HG03159 (cell line): ENCODE results near the gene CDC42EP1.

Experiments
- ATAC-seq: cut with Tn5 transposase; IDR thresholded peaks from one replicate; pipeline ENCODE4 v1.9.1; 2021; ENCODE audit warnings: mild to moderate bottlenecking, moderate library complexity; ENCODE audit not compliant: unreplicated experiment

The CDC42EP1 gene

DNA sequence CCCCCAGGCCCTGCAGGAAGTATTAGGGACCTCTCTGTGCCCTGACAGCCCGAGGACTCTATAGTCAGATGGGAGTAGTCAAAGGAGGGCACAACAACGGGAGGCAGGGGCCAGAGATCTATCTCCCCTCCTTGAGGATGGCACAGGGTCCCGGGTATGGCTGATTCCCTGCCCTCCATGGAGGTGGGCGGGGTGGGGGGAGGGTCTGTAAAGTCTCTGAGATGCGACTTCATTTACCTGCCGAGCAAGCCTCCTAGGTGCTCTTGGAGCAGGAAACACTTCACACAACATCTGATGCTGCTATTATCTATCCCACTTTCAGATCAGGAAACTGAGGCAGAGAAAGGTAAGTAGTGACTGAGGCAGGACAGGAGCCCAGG lies 769 bp upstream of the CDC42EP1 start:
- ATAC-seq, result no peak

DNA sequence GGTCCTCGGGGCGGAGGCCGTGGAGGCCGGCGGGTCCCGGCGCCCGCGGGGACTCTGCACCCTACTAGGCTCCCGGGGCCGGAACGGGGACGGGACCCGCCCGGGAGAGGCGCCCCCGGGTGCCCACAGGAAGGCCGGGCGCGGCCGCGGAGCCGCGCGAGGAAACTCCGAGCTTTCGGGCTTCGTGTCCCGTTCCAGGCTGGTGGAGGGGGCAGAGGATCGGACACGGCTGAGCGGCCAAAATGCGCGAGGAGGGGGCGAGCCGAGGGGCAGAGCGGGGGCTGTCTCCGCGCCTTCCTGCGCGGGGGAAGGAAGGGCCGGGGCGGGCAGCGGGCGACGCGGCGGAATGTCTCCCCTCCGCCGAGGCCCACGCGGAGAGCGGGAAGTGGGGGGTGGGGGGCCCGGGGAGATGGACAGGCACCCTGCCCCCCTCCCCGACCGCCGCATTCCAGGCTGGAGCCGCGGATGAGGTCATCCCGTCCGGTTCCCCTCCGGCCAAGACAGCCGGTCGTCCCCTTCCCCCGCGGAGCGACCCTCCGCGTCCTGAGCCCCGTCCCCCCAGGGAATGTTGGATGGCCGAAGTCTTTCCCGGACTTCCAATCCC lies 430 bp downstream of the CDC42EP1 start:
- no peak for ATAC-seq

DNA sequence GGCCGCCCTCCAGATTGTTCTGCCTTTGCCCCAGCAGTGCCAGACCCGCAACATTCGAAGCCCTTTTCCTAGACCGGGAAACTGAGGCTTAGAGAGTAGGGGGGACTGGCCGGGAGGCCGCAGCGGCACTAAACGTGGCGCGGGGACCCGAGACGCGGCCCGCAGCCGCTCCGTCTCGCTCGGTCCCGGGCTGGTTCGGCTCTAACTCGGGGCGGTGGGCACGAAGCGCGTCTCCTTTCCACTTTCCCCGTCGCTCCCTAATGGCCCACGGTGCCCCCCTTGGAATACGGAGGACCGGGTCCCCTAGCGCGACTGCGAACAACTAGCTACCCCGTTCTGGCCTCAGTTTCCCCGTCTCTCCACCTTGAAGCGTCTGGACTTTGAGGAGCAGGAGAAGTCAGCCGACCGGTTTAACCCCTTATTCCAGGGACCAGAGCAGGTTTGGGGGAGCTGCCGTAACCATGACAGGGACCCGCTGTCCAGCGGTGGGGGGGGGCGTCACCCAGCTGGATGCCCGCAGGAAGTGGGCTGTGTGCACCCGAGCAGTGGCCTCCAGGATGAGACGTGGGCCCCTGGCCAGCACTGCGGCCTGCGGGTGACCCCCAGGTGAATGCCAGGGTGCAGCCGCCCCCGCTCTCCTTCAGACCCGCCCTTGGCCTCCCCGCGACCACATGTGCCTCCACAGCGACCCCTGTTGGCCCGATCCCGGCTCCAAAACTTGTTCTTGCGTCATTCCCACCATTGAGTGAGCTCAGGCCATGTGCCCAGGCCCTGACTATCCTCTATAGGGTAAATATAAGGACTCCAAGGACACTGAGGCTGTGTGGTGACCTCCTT lies 1.1 kb downstream of the CDC42EP1 start:
- no peak for ATAC-seq

DNA sequence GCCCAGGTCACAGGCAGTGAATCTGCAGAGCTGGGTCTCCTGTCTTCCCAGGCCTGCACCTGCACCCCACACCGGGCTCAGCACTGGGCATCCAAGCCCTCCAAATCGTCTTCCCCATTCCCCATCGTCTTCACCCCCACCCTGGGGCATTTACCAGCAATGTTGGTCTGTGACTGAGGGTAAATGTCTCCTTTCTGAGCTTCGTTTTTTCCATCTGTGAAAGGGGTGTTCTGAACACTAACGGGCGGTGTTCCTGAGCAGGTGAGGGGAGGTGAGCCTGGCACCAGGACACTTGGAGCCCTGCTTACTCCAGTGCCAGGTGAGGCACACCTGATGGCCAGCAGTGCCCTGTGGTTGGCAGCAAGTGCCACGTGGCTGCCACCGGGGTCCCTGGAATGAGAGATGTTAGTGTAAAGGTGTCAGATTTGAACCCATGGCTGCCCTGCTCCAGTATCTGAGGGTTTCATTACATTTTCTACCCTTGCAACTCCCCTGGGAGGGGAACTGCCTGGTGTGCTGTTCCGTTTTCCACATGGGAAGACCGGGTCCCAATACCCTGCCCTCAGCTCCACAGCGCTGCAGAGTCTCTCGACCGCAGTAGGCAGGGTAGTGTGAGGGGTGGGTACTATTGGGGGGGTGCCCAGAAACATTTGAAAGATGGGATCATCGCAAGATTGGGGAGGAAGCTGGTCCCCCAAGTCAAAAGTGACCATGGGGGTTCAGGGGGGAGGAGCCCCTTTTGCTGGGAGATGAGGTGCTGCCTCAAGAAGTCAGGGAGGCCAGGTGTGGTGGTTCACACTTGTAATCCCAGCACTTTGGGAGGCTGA lies 2.0 kb downstream of the CDC42EP1 start:
- no peak for ATAC-seq

DNA sequence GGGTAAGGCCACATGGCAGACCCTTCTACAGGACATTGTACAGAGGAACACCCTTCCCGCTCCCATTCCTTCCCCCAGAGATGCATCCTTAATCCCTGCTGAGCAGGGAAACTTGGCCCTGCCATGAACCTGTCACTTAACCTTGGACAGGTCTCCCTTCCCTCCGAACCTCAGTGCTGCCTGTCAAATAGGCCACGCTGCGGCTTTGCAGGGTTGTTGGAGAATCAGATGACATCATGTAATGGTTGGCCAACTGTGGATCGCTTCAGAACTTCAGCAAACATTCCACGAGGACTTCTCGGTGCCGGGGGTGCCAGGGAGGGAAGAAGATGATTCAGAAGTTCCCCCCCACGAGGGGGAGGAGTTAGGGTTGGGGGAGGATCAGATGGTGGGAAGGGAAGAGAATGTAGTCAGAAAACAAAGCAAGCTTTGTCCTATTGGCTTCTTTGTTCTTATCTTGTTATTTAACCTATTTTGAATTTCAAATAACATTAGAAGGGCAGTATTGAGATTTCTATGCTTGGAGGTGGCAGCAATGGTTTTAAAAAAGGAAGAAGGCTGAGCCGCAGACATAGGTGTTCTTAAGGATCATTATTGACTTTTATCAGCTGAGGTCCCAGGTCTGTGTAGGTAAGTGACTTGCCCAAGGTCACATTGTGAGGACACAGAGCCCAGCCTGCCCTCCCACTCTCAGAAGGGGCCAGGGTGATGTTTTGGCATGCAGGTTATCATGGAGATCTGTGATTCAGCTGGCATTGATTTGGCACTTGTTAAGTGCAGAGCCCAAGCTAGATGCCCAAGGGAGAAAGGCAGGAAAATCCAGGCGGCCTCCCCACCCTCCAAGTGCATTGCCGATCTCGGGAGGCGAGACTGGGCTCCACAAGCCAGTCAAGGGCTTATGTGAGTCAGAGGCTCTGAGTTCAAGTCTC lies 3.1 kb downstream of the CDC42EP1 start:
- ATAC-seq, result no peak

DNA sequence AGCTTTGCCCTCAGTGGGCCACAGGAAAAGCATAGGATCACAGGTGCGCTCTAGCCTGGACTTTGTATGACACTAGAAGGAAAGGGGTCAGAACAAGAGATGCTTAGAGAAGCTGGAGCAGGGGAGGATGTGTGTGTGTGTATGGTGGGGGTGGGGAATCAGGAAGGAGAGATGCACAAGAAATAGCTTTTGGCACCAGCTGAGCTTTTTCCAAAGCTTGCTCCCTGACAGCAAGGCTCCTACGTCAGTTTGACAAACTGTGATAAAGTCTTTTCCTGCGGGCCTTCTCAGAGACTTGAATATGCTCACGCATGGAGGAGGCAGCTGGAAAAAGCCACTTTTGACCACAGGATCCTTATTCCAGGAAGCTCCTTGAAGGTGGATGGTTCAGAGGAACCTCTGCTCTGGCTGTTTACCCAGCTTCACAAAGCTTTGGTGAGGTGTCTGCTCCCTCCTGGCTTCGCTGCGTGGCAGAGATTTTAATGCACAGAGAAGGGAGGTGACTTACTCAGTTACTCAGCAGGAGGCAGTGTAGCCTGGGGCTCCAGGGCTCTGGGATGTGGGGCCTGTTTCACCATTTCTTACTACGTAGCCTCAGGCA lies 3.9 kb downstream of the CDC42EP1 start:
- ATAC-seq, result no peak

DNA sequence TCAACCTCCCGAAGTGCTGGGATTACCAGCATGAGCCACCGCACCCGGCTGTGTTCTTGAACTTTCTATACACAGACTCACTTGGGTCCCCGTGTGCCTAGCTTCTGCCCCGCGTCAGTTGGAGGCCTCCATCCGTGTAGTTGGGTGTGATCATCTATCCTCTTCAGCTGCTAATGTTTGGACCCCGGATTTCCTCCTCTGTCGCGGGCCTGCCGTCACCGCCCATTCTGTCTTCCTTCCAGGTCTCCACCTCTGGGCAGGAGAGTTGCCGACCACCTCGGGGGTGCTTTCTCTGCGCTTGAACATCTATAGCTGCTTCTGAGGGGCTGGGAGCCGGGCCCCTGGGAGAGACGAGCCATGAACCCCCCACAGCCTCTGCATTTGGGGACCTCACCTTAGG lies 5.5 kb downstream of the CDC42EP1 start:
- no peak for ATAC-seq

DNA sequence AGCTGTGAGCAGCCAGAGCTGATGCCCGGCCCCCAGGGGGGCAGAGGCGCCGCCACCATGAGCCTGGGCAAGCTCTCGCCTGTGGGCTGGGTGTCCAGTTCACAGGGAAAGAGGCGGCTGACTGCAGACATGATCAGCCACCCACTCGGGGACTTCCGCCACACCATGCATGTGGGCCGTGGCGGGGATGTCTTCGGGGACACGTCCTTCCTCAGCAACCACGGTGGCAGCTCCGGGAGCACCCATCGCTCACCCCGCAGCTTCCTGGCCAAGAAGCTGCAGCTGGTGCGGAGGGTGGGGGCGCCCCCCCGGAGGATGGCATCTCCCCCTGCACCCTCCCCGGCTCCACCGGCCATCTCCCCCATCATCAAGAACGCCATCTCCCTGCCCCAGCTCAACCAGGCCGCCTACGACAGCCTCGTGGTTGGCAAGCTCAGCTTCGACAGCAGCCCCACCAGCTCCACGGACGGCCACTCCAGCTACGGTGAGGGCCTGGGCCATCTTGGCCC lies 6.1 kb downstream of the CDC42EP1 start:
- no peak for ATAC-seq

DNA sequence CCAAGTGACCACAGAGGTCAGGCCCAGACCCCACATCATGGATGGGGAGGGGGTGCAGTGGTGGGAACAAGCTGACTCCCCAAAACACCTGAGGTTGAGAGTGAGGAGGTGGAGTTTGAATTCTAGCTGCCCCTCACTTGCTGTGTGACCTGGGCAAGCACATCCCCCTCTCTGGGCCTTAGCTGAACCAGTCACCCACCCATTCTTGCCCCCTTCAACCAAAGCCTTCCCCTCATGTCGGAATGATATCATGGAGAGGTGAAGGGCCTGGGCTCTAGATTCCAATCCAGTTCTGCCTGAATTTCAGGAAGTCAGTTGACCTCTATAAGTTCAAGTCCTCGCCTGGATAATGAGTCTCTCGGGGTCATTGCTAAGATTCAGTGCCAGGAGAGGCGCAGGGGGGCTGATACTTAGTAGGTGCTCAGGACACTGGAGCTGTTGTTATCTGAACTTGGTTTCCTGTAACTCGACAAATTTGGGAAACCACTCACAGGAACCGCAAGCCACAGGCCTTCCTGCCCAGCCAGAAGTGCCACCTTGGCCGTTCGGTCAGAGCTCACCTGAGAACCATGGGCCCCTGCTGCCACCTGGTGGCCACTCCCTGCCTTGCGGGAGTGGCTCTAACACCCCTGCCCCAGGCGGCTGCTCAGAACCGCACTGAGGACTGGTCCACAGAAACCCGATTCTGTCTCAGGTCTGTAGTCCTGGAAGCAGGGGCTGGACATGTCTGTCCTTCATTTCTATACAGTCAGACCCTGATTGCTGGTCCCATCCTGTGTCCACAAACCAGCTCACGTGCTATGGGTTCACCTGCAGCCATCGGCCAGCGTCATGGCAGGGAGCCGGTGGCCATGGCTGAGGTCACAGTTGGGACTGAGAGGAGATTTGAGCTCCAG lies 6.9 kb downstream of the CDC42EP1 start:
- no peak for ATAC-seq

DNA sequence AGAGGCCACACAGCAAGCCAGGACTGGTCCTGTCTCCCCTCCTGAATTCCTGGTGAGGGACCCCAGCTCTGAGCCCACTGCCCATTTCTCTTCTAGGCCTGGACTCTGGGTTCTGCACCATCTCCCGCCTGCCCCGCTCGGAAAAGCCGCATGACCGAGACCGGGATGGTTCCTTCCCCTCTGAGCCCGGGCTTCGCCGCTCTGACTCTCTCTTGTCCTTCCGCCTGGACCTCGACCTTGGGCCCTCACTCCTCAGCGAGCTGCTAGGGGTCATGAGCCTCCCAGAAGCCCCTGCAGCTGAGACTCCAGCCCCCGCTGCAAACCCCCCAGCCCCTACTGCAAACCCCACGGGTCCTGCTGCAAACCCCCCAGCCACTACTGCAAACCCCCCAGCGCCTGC lies 7.7 kb downstream of the CDC42EP1 start:
- no peak for ATAC-seq

DNA sequence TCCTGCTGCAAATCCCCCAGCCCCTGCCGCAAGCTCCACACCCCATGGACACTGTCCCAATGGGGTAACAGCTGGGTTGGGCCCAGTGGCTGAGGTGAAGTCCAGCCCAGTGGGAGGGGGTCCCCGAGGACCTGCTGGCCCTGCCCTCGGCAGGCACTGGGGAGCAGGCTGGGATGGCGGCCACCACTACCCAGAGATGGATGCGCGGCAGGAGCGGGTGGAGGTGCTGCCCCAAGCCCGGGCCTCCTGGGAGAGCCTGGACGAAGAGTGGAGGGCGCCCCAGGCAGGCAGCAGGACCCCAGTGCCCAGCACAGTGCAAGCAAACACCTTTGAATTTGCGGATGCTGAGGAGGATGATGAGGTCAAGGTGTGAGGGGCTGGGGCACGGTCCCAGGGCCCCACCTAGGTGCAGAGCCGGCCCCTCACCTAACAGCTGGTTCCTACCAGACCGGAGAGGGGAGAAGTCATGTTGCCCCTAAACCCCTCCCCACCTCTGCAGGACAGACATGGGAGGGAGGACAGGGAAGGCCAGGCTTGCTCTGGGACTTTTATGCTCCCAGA lies 8.2 kb downstream of the CDC42EP1 start:
- no peak for ATAC-seq

DNA sequence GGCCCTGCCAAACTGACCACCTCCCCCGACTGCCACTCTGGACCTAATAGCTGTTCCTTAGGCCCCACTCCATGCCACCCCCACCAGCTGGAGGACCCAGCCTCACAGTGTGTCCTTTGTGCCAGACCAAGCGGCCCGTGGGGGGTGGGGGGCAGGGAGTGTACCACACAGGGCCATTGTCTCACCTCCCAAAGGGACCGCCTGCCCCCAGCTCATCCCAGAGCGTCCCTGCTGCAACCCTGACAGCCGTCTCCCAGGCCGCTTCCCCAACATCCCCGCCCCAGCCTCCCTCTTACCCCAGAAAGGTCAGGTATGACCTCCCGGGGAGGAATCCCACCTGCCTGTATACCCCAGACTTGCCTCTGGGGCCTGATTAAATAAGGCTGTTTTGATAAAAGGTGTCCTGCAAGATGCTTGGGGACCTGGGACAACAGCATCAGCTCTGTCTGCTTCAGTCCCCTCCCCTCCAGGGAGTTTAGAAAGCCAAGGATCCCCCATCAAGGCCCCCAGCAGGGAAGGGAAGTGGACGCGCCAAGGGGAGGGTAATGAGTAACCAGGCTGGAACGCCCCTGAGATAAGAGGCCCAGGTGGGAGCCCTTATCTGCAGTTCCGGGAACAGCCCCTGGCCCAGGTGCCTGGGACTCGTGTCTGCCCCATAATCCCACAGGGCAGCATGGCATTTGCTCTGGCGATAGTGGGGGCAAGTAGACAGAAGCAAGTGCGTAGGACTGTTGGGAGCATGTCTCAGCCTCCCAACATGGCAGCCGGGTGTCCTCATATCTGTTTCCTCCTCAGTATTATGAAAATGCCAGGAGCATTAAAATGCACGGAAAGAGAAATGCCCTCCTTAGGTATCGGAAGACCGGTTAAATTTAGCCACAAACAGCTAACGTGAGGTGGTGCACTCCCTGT lies 9.0 kb downstream of the CDC42EP1 start:
- ATAC-seq, result no peak

DNA sequence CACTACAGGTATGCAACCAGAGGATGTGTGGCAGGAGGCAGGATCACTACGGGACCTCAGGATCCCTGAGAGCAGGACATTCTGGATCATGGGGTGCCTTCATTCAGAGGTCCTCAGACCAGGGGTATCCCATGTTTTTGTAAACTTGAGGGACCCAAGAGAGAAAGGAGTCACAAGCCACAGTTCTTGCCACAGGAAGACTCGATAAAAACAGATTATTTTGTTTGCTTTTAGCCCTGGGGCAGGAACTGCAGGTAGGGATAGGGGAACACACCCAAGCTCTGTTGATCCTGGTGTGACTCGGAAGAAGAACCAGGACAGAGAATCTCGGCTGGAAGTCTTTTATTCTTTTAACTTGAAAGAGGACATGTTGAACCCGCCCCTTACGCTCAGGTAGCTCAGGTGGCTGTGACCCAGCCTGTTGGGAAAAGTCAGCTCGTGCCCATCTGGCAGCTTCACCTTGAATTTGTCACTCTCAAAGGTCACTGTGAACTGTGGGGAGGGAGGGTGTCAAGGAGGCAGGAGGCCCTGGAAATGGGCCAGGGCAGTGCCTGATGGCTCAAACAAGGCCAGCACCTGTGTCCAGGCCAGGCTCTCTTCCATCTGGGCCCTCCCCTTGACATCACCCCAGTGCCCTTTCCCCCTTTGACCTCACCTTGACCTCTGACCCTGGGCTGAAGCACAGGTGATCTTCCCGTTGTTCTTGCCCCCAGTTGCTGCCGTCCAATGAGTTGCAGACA lies 9.8 kb downstream of the CDC42EP1 start:
- ATAC-seq, result no peak

DNA sequence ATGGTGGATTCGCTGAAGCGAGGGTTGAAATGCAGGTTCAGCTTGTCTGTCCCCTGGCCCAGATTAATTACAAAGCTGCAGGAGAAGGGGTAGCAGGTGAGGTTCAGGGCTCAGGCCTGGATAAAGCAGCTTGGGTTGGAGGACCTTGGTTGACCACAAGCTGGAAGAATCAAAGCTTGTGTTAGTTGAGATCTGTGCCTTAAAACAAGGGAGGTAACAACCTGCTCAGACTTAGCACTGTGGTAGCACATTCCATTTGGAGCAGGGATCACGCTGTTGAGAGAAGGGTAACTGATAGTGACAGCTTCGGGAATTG lies 10.3 kb downstream of the CDC42EP1 start:
- no peak for ATAC-seq

DNA sequence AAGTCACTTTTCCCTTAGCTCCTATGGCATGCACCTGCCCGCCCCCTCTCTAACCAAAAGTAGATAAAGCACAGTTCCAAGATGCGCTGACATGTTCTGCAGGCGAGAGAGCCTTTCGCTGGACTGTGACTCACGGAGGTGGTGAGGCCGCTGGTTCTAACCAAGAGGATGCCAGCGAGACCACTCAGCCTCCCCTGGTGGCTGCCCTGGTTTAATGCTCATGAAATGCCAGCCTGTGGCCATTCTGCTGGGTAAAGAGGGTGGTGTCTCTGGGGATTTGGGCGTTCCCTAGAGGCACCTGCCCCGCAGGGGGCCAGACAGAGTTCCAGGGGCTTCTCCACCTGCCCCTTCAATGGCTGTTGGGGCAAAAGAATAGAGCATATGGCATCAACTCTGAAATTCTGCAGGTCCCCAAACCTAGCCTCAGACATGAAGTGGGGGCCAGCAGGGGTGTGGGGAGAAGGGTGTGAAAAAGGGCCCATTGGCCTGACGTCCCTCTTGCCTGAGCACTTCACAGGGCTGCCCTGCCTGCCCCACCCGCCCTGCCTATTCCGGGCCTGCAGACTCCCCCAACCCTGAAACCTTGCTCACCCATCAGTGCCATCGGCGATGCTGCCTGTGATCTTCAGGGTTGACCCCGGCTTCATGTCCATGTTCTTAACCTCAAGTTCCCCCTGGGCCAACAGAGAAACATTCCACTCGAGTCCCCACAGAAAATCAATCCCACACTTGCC lies 11.1 kb downstream of the CDC42EP1 start:
- ATAC-seq, result no peak

DNA sequence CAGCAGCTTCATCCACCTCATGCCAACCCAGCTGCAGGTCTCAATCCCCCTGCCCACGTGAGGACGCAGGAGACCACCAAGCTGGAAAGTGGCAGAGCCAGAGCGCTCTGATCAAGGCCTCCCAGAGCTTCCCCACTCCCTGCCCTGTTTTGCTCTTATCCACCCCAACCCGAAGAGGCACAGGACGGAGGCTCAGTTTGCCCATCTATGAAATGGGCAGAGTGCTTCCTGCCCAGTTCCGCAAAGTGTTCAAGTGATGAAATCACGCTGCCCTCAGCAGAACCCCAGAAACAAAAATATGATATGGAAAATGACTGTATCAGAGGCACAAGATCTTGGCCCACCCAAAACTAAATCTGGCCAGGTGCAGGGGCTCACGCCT lies 11.7 kb downstream of the CDC42EP1 start:
- no peak for ATAC-seq
